HepG2 (cell line): ENCODE measurements around the gene CPEB3. TPM values are rescaled to one million over a fixed set of nuclear protein-coding genes. Genes with fewer than 3 reads are reported as not detected.

Experiments used
- ATAC-seq: fragments of 200-7000 bp; cut with Tn5 transposase; 3 replicates; pipeline ENCODE4 v1.9.1; 2020; ENCODE audit warnings: mild to moderate bottlenecking, moderate library complexity
- BruUV-seq: library from RNA; stranded (reverse); fragments of 400-500 nt; replicated peaks from 2 replicates; lab custom pipeline; 2021; lab: Mats Ljungman, UMichigan
- CTCF ChIA-PET: fragments of 300-600 bp; formaldehyde crosslinking; extraction: SDS; loops from one replicate; lab custom pipeline; 2021; ENCODE audit warnings: low total read pairs, inconsistent platforms, low intra/inter-chr PET ratio; lab: Yijun Ruan, JAX
- POLR2A ChIA-PET: fragments of 350-600 bp; sonication (Branson Sonifier 250); formaldehyde crosslinking; loops from one replicate; lab custom pipeline; 2020; ENCODE audit warnings: antibody characterized with exemption, inconsistent platforms; lab: Yijun Ruan, JAX
- DNase-seq: peaks from one replicate; pipeline ENCODE4 v3.0.0-alpha.2; 2015; ENCODE audit warnings: low spot score
- FAIRE-seq: peaks from 3 replicates; lab custom pipeline; 2011; peaks lifted over from hg19 to GRCh38; lab: Jason Lieb, UNC
- H2AFZ ChIP-seq: one replicate; pipeline ENCODE4 v1.6.1; 2011; ENCODE audit warnings: low read length, inconsistent platforms
- H3K27ac ChIP-seq: fragments of 300-600 bp; 3 replicates; pipeline ENCODE4 v1.8.0; 2011; ENCODE audit warnings: mixed run types, mild to moderate bottlenecking, mixed read lengths, low read length, inconsistent platforms; ENCODE audit not compliant: insufficient read depth; ENCODE audit errors: extremely low read length
- H3K27me3 ChIP-seq, 2 experiments: fragments of 200-600 bp in 1 of 2; 2 replicates in 1 of 2; 3 replicates in 1 of 2; pipeline versions ENCODE4 v1.6.0 to v1.8.0; 2011; ENCODE audit warnings: low read length in 2 of 2, mild to moderate bottlenecking in 2 of 2, moderate library complexity in 2 of 2, inconsistent platforms in 1 of 2; ENCODE audit not compliant: insufficient read depth in 2 of 2, control insufficient read depth in 1 of 2
- H3K36me3 ChIP-seq, 2 experiments: fragments of 200-600 bp in 1 of 2; replicated peaks in 1 of 2; 2 replicates in 1 of 2; 3 replicates in 1 of 2; pipeline versions ENCODE4 v1.5.1 to v1.8.0; 2011; ENCODE audit warnings: low read length in 2 of 2, inconsistent platforms in 1 of 2; ENCODE audit not compliant: insufficient read depth in 2 of 2, control insufficient read depth in 1 of 2
- H3K4me1 ChIP-seq: 2 replicates; pipeline ENCODE4 v1.5.1; 2012; ENCODE audit warnings: low read length, inconsistent platforms; ENCODE audit not compliant: insufficient read depth
- H3K4me2 ChIP-seq: 2 replicates; pipeline ENCODE4 v1.6.0; 2011; ENCODE audit warnings: low read depth, low read length, inconsistent platforms
- H3K4me3 ChIP-seq, 3 experiments: fragments of 200-600 bp in 1 of 3; sonication (generic), shearing (Covaris generic) in 1 of 3; replicated peaks in 1 of 3; 2 replicates each; pipeline ENCODE4 v1.5.1; 2011 to 2016; ENCODE audit warnings: low read length in 3 of 3, inconsistent platforms in 2 of 3, low read depth in 2 of 3, mild to moderate bottlenecking in 2 of 3, control low read depth in 1 of 3, mixed read lengths in 1 of 3; ENCODE audit not compliant: insufficient read depth in 1 of 3
- H3K79me2 ChIP-seq: one replicate; pipeline ENCODE4 v1.6.1; 2011; ENCODE audit warnings: low read length, inconsistent platforms; ENCODE audit not compliant: insufficient read depth
- H3K9ac ChIP-seq: 2 replicates; pipeline ENCODE4 v1.6.0; 2011; ENCODE audit warnings: mild to moderate bottlenecking, low read depth, low read length, inconsistent platforms; ENCODE audit not compliant: insufficient read depth
- H3K9me3 ChIP-seq: 2 replicates; pipeline ENCODE4 v1.5.1; 2012; ENCODE audit warnings: mild to moderate bottlenecking, low read length
- H4K20me1 ChIP-seq: 2 replicates; pipeline ENCODE4 v1.6.0; 2011; ENCODE audit warnings: inconsistent platforms, mild to moderate bottlenecking, low read length, moderate library complexity; ENCODE audit not compliant: insufficient read depth
- BRCA1 ChIP-seq: sonication (generic); formaldehyde crosslinking; IDR thresholded peaks from 2 replicates; pipeline ENCODE4 v1.4.0; 2020; ENCODE audit warnings: missing genetic modification reagents
- FOSL2 ChIP-seq: sonication (generic); formaldehyde crosslinking; IDR thresholded peaks from 2 replicates; pipeline ENCODE4 v1.4.0; 2020; ENCODE audit warnings: missing genetic modification reagents
- FOXK1 ChIP-seq: sonication (generic); formaldehyde crosslinking; IDR thresholded peaks from 2 replicates; pipeline ENCODE4 v1.4.0; 2020; ENCODE audit warnings: low read depth, missing genetic modification reagents, borderline replicate concordance
- GPN1 ChIP-seq: sonication (generic); formaldehyde crosslinking; IDR thresholded peaks from 2 replicates; pipeline ENCODE4 v1.5.1; 2020; ENCODE audit warnings: missing genetic modification reagents, borderline replicate concordance
- KAT2B ChIP-seq: fragments of 150-350 bp; IDR thresholded peaks from 2 replicates; pipeline ENCODE4 v1.6.1; 2014; ENCODE audit warnings: low read depth, low read length, borderline replicate concordance
- LBX2 ChIP-seq: sonication (generic); formaldehyde crosslinking; IDR thresholded peaks from 2 replicates; pipeline ENCODE4 v1.5.0; 2020; ENCODE audit warnings: missing genetic modification reagents, mild to moderate bottlenecking, borderline replicate concordance
- POLR2G ChIP-seq: fragments of 200-400 bp; formaldehyde crosslinking; IDR thresholded peaks from 2 replicates; pipeline ENCODE4 v1.6.1; 2018; ENCODE audit warnings: mild to moderate bottlenecking, low read depth, low read length, moderate library complexity
- REPIN1 ChIP-seq: sonication (generic); formaldehyde crosslinking; IDR thresholded peaks from 2 replicates; pipeline ENCODE4 v1.8.0; 2022; ENCODE audit warnings: missing genetic modification reagents, low read depth, mild to moderate bottlenecking, borderline replicate concordance
- STAT6 ChIP-seq: sonication (generic); formaldehyde crosslinking; IDR thresholded peaks from 2 replicates; pipeline ENCODE4 v1.4.0; 2020; ENCODE audit warnings: missing genetic modification reagents, mild to moderate bottlenecking, borderline replicate concordance
- SUZ12 ChIP-seq: fragments of 150-350 bp; IDR thresholded peaks from 2 replicates; pipeline ENCODE4 v1.6.1; 2014; ENCODE audit warnings: low read depth, low read length
- TCF12 ChIP-seq, 2 experiments: fragments of 450-650 bp in 1 of 2; sonication (generic) in 1 of 2; formaldehyde crosslinking in 1 of 2; IDR thresholded peaks; 2 replicates each; pipeline versions ENCODE4 v1.6.1 to v1.8.0; 2017 to 2022; ENCODE audit warnings: antibody characterized with exemption in 1 of 2, mild to moderate bottlenecking in 1 of 2, missing genetic modification reagents in 1 of 2, moderate library complexity in 1 of 2
- ZBTB21 ChIP-seq: sonication (generic); formaldehyde crosslinking; IDR thresholded peaks from 2 replicates; pipeline ENCODE4 v1.4.0; 2020; ENCODE audit warnings: missing genetic modification reagents
- ZNF121 ChIP-seq: sonication (generic); formaldehyde crosslinking; IDR thresholded peaks from 2 replicates; pipeline ENCODE4 v1.5.0; 2020; ENCODE audit warnings: mild to moderate bottlenecking, missing genetic modification reagents
- ZNF205 ChIP-seq: IDR thresholded peaks from 2 replicates; pipeline ENCODE4 v1.6.1; 2018; ENCODE audit warnings: missing biosample characterization, missing genetic modification reagents
- ZNF281 ChIP-seq: sonication (generic); formaldehyde crosslinking; IDR thresholded peaks from 2 replicates; pipeline ENCODE4 v1.4.0; 2020; ENCODE audit warnings: missing genetic modification reagents, borderline replicate concordance
- ZNF773 ChIP-seq: sonication (generic); formaldehyde crosslinking; IDR thresholded peaks from 2 replicates; pipeline ENCODE4 v1.4.0; 2020; ENCODE audit warnings: missing genetic modification reagents, borderline replicate concordance
- ZNF782 ChIP-seq: sonication (generic); formaldehyde crosslinking; IDR thresholded peaks from 2 replicates; pipeline ENCODE4 v1.4.0; 2020; ENCODE audit warnings: missing genetic modification reagents, mild to moderate bottlenecking, borderline replicate concordance
- WGBS: methylation state at CpG from one replicate; pipeline ENCODE4 v1.1.6; 2017; ENCODE audit warnings: low lambda C conversion rate; 5-methylcytosine and 5-hydroxymethylcytosine counted together
- in situ Hi-C: cut with HindIII; loops from 2 replicates; pipeline ENCODE4 v1.10.0; 2017; ENCODE audit warnings: low pct_unique_long_range_greater_than_20kb; ENCODE audit not compliant: extremely low pct_ligation_motif_present
- intact Hi-C: fragments of 100-400 bp; cut with micrococcal nuclease; formaldehyde crosslinking; loops from one replicate; pipeline ENCODE4 v1.10.0; 2022; ENCODE audit not compliant: unreplicated experiment
- polyA plus RNA-seq, 8 experiments: library from polyadenylated mRNA; depleted of rRNA in 3 of 8; stranded (reverse) in 7 of 8; unstranded in 1 of 8; fragments of >200 nt; fragmentation: Illumina TruSeq in 4 of 8; extraction: Trizol in 4 of 8; gene quantifications; 2 replicates each; pipeline versions ENCODE4 v1.2.1 to v1.2.3, GENCODE V29; 2011 to 2016; ENCODE audit warnings: low read depth in 4 of 8, missing spikeins in 1 of 8, mixed read lengths in 1 of 8; ENCODE audit not compliant: insufficient read depth in 1 of 8
- total RNA-seq, 5 experiments: library from RNA; depleted of rRNA; stranded (reverse); fragments of >200 nt; fragmentation: Illumina TruSeq; extraction: Trizol; gene quantifications; 2 replicates each; pipeline ENCODE4 v1.2.3, GENCODE V29; 2016; ENCODE audit warnings: low read depth in 1 of 5

The CPEB3 gene
- total and polyA plus RNA-seq, 2 of the 13 experiments (the other 11 are each of a cell fraction or from before 2014, with no cell fraction given) = 0.66 to 0.70 TPM

- TF ChIP-seq STAT6 (CRISPR knock-in tag) (no peak), ZNF773 (CRISPR knock-in tag) (no peak), KAT2B (no peak), BRCA1 (no peak), ZBTB21 (no peak), TCF12 (IDR thresholded peaks at IDR 0.05) (no peak), TCF12 (CRISPR knock-in tag; IDR thresholded peaks at IDR 0.05) (no peak), REPIN1 (CRISPR knock-in tag) (no peak), POLR2G (no peak)
These were observed 14.5 kb upstream of the CPEB3 start (continued) for GRCh38 chr10:92305133-92306072.

GRCh38 chr10:92304061-92304460 is 13.2 kb upstream of the CPEB3 start:
- Histone ChIP-seq H3K79me2 (peaks cover 74% of the 10 kb centered on the region), H2AFZ (no peak overlapping the region), H3K9me3 (no peaks in the 10 kb centered on the region), H3K9ac (no peak overlapping the region), H3K4me3 (no peak overlapping the region), H3K4me1 (peaks cover 11% of the 10 kb centered on the region), H3K4me2 (no peak overlapping the region), H3K27me3 (no peaks in the 10 kb centered on the region), H3K36me3 (peaks cover 3 to 13% of the 10 kb centered on the region in 2 experiments; a peak in 3 of 5 replicates), H4K20me1 (0 out of 2 replicates have a peak, but pooled peaks cover 11% of the 10 kb centered on the region), H3K27ac (no peak overlapping the region)
- intact Hi-C loops (no loop called here), in situ Hi-C loops (no loop called here)
- no peak for FAIRE-seq
- ChIA-PET CTCF (no interaction called here), POLR2A (interaction anchor here (1.0 kb wide), 1 partner anchor 13 kb away, joined by 3 read pairs; the partner anchor contains the start of genes CPEB3 and MARCHF5)
- no peak for DNase-seq
- no peak for ATAC-seq
- WGBS = 93% methylated on average over 1 of the region's 1 CpG
- no TSS peak for BruUV-seq
- TF ChIP-seq LBX2 (CRISPR knock-in tag) (no peak), GPN1 (CRISPR knock-in tag) (no peak), ZNF121 (CRISPR knock-in tag) (no peak), ZNF281 (no peak), SUZ12 (no peak), ZNF205 (CRISPR knock-in tag) (no peak), FOXK1 (CRISPR knock-in tag) (no peak), ZNF782 (CRISPR knock-in tag) (no peak), FOSL2 (CRISPR knock-in tag) (no peak)
